GM19324 (cell line): ENCODE data around the gene RBM33.
A peak's percentile ranks its signal among the peaks of the same experiment; 100 is the strongest.

Source experiments
- ATAC-seq: cut with Tn5 transposase; IDR thresholded peaks from one replicate; pipeline ENCODE4 v1.9.1; 2021; ENCODE audit warnings: mild to moderate bottlenecking, moderate library complexity; ENCODE audit not compliant: unreplicated experiment, low FRiP score

RBM33 gene

DNA sequence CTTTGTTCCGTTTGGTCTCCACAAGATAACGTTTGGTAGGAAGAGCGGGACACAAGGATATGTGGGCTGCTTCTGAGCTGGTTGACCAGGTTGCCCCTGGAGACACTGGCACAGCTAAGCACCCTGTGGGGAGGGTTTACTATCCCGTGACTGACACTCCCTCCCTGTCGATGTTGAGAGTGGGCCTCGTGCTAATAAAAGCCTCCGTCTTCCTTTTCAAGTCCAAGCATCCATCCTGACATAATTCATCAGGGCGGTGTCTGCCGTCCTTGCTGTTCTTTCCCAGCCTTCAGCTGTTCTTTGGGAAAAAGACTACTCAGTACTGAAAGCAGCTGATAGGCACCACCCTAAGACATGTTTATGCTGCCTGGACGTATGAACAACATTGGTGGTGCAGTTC is 118.2 kb downstream of the RBM33 start:
- no peak for ATAC-seq

DNA sequence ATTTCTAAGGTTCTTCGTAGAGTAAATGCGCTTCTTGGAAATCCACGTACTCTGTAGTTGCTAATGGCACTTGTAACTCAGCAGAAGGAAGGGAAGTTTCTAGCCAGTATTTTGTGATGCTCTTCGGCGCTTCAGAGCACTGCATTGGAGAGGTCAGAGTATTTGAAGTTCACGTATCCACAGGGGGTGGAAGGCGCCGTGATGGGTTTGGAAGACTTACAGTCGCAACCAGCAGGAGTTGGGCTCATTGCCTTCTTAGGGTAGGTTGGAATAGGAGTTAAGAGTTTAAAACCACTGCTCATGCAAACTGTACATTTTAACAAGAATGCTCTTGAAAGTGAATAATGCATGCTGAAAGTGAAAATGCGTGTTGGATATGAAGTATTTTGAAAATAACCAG is 118.7 kb downstream of the RBM33 start:
- ATAC-seq, result no peak

GRCh38 chr7:155763691-155764437 is 119.4 kb downstream of the RBM33 start:
- ATAC-seq, result peak; percentile 63

DNA sequence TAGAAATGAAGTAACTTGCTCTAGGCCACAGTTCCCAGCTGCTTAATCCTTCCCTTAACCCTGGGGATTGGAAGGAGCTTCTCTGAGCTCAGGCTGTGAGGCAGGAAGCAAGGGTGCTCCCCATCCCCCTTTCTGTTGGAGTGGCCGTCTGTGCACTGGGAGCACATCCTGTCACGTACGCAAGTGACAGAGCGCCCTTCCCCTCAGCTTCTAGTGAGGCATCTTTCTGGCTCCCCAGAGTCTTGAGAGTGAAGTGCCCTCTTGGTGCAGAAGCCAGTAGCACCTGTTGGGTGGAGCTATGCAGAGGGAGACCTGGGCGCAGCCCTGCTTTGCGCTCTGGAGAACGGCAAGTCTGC is 120.0 kb downstream of the RBM33 start:
- ATAC-seq, result peak; percentile 21

DNA sequence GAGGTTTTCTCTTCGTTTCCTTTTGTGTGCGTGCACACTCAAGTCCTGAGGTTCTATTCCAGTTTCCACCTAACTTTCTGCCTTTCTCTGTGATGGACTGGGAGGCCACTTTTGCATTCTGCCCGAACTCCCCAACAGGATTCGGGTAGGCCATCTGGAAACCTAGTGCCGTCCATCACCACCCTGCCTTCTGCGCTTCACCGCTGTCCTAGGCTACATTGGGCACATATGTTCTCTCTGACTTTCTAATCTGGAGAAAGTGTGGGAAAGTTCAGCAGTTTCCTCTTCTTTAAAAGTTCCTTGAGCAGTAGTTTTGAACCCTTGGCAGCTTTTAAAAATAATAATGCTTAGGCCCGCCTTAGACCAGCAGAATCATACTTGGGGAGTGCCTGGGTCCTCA is 121.0 kb downstream of the RBM33 start:
- no peak for ATAC-seq

DNA sequence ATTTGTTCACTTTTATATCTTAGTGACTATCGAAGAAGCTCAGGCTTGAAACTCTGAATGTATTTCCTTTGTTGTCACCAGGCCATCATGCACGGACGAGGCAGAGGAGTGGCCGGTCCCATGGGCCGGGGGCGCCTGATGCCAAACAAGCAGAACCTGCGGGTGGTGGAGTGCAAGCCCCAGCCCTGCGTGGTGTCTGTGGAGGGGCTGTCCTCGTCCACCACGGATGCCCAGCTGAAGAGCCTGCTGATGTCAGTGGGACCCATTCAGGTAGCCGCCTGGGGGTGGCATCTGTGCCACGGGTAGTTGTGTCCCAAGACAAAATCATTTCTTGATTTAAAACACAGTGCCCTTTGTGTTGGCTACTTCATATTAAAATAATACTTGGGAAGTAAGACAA is 121.9 kb downstream of the RBM33 start:
- no peak for ATAC-seq

DNA sequence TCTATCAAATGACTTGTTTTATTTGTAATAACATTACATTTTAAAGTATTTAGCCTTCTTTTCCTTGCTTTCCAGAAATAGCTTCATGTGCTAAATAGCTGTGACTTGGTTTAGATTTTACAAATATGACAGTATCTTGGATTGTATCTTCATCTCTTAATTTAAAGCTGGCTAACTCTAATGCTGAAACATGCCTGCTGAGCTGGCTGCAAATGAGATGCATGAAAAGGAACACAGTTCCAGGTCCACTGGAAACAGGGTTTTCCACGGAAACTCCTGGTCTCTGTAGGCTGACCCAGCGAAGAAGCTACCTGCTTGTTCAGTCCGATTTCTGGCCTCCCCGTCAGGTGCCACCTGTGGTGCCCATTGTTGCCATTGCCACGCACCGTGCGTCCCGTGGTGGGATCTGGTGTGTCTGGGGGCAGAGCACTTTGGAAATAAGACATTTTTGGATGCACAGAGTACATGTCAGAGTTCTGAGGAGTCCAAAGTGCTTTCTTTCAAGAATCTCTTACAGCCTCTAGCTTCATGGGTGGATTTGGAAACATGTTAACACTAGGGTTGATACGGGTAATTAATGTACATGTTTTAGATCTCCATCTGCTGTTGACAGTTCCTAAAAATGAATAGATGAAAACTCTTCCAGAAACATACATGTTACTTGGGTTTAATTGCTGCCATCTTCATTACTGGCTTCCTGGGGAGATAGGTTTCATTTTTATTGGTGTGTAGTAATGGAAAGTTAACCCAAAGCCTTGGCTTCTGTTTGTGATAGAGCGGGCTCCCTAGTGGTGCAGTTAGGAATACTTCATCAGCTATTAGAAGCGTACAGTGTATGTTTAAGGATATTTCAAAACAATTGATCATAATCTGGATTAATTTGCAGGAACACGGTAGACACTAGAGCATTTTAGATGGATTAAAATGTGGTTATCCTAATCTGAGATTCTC is 122.8 kb downstream of the RBM33 start:
- ATAC-seq, result no peak

DNA sequence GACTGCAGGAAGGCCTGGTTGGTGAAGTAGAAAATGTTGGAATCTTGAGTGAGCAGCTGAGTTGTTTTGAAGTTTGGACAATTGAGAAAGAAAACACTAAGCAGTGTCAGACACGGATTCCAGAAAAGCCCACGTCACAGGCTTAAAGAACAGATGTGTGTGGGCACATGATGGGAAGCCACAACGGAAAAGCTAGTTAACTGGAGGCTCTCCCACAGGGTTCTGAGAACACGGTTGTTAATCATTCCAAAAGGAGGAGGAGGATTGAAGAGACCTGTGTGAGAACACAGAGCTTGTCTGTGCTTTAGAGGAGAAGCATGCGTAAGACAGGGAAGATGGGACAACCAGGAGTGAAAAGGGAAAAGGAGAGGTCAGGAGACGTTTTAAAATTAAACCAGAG is 125.2 kb downstream of the RBM33 start:
- no peak for ATAC-seq

DNA sequence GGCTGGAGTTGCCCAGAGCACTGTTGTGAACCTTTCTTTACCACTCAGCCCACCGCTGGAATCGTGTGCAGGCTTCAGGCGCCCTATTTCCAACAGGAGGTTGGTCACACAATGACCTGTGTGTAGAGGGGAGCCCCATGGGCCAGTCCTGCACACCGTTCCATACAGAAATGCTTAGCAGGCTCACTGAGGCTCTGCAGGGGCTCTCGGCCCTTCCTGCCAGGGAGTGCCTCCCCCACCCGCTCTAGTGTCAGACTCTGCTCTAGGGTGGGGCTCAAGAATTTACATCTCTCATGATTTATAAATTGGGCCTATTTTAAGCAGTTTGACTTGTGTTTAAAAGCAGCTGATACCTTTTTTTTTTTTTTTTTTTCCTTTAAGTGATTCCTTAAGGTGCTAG is 125.8 kb downstream of the RBM33 start:
- no peak for ATAC-seq

DNA sequence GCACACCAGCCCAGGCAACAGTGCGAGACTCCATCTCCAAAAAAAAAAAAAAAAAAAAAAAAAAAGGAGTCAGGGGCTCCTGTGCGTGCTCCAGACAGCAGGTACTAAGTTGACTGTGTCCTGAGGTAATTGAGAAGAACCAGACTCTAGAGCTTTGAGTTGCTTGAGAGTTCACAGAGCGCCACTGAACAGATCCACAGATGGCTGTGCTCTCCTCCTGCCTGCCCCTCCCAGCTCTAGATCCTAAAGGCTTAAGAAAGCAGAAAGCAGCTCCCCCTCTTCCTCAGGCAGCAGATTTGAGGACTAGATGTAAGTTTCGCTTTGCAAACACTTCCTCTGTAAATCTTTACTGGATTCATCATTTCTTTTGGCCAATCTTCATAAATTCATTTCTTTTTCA is 129.1 kb downstream of the RBM33 start:
- ATAC-seq, result no peak

GRCh38 chr7:155774947-155775346 is 130.5 kb downstream of the RBM33 start:
- no peak for ATAC-seq

- ATAC-seq, result no peak
These were observed 131.2 kb downstream of the RBM33 start for GRCh38 chr7:155775691-155776090.

GRCh38 chr7:155776606-155777005 is 132.1 kb downstream of the RBM33 start:
- ATAC-seq, result no peak

GRCh38 chr7:155778349-155778748 is 133.9 kb downstream of the RBM33 start:
- ATAC-seq, result no peak

DNA sequence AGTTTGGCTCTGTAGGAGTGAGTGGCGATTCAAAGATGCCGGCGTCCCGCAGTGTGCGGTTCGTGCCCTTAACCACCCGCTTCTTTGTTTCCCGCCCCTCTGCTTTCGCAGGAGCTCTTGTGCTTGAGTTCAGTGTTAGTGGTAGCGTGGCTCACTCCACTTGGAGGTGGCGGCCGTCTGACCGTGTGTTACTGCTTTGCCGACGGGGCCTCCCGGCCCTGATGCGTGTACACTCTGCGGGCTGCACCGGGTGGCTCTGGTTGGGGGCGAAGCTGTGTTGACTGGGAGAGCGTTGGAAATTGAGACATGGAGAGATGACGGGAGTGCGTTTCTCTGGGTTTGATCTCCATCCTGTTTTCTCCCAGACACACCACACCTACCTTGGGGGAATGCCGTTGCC is 136.4 kb downstream of the RBM33 start:
- no peak for ATAC-seq

DNA sequence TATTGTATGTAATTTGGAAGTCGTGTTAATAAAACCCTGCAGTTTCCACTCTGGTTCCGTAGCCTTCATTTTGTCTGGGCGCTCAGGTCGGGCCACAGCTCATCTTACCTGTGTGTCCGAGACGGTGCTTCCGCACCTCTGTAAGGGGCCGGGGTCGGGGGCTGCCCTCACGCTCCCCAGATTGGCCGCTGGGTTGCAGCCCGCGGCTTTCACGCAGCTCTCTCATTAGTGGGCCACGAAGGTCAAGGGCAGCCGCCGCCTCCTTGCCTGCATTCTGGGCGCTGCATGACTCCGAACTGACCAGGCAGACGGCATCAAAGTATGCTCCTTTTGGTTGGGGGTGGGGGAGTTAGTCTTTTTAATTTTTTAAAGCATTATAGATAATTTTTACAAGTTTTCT is 137.0 kb downstream of the RBM33 start:
- ATAC-seq, result no peak

DNA sequence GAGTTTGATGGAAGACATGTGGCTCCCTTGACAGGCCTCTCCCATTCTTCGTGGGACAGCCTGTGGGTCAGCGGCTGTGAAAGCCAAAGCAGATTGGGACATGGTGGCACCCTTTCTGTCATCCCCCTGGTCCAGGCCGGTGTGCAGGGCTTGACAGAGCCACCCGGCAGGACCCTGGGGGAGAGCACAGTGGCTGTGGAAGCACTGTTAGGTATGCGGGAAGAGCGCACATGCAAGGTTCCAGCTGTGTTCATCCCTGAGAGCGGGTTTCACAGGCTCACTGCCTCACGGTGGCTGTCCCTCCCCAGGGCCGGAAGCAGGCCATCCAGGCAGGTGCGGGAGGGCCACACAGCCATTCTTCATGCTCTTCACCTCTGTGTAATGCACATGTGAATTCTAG is 138.0 kb downstream of the RBM33 start:
- no peak for ATAC-seq

DNA sequence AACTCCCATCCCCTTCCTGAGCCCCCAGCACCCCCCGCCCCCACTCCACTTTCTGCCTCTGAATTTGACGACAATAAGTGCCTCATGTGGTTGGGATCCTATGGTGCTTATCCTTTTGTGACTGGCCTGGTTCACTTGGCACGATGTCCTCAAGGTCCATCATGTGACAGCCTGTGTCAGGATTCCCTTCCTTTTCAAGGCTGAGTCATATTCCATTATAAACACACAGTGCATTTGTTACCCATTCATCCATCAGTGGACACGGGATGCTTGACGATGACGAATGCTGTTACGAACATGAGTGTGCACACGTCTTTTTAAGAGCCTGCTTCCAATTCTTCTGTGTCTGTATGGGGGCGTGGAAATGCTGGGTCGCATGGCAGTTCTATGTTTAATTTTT is 141.1 kb downstream of the RBM33 start:
- ATAC-seq, result no peak

DNA sequence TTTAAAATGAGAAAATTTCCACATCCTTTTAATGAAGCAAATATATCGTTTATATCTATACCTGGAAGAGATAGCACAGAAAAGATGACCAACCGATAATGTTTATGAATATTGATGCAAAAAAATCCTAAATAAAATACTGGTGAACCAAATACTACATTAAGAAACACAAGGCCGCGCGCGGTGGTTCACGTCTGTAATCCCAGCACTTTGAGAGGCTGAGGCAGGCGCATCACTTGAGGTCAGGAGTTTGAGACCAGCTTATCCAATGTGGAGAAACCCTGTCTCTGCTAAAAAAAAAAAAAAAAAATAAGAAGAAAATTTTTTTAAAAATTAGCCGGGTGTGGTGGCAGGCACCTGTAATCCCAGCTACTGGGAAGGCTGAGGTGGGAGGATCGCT is 142.0 kb downstream of the RBM33 start:
- no peak for ATAC-seq

GRCh38 chr7:155787171-155787851 is 142.8 kb downstream of the RBM33 start:
- no peak for ATAC-seq

- ATAC-seq, result no peak
These were observed 144.1 kb downstream of the RBM33 start for GRCh38 chr7:155788616-155789000.
